GM21528 (cell line): ENCODE data around the gene HAVCR2.
"Not testable (repeated sequence)": the region's sequence is repeated elsewhere in the genome, so short reads cannot be mapped to it uniquely, and the experiment has no call there.

Experiments
- ATAC-seq: cut with Tn5 transposase; IDR thresholded peaks from one replicate; pipeline ENCODE4 v1.9.1; 2021; ENCODE audit warnings: mild to moderate bottlenecking, moderate library complexity; ENCODE audit not compliant: unreplicated experiment, low FRiP score

The HAVCR2 gene

DNA sequence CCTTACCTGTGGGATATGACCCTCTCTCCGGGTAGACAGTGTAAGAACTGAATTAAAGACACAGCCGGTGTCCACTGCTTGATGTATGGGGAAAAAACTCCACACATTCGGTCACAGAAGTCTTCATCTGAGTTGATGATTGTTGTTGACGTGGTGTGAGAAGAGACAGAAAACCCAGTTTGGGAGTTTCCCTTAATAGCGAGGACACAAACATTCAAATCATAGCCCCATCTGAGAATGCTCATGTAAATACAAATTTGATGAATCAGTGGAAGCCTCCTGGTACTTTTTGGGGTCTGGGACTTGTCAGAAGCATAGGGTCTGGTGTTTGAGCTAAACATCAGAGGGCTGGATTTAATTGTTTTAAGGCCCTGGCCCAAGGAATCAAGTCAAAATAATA, 60.9 kb downstream of the HAVCR2 start:
- ATAC-seq = no peak

DNA sequence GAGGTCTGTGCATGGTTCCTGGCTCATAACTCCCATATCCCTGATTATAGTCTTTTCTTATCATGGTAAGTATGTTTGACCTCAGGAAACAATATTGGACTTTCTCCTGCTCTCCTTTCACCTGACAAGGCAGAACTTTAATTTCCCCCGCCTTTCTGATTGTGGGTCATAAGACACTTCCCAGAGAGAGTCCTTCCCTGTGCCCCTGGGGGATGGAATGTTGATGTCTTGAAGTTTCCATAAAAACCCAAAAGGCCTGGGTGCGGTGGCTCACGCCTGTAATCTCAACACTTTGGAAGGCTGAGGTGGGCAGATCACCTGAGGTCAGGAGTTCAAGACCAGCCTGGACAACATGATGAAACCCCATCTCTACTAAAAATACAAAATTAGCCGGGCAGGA, 61.8 kb downstream of the HAVCR2 start:
- ATAC-seq = not testable (repeated sequence)

- ATAC-seq = no peak
Measured at GRCh38 chr5:157046041-157046440, 62.8 kb downstream of the HAVCR2 start.

- ATAC-seq = no peak
Measured at GRCh38 chr5:157045601-157046000, 63.2 kb downstream of the HAVCR2 start.

DNA sequence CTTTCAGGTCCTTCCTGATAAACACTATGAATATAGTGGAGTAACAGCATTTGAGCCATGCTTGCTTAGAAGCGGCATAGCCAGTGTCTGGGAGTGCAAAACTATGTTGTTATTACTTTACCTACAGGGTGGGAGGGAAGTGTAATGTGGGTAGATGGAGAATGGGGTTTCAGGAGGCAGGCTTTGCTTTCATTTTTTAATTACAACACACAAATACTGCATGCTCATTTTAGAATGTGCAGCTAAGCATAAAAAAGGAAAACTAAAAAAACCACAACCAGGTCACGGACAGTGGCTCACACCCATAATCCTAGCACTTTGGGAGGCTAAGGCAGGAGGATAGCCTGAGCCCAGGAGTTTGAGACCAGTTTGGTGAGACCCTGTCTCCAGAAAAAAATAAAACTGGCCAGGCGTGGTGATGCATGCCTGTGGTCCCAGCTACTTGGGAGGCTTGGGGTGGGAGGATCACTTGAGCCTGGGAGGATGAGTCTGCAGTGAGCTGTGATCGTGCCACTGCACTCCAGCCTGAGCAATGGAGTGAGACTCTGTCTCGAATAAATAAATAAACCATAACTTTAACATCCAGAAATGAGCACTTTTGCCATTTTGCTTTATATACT, 70.2 kb downstream of the HAVCR2 start:
- no peak for ATAC-seq
